Gastroesophageal sphincter (tissue), 4 donors: ENCODE data around the gene PFKM. TPM values are rescaled to one million over a fixed set of nuclear protein-coding genes. Genes with fewer than 3 reads are reported as not detected.

Experiments
- ATAC-seq: fragments of 150-250 bp; one replicate; pipeline ENCODE4 v1.9.1; 2016; ENCODE audit warnings: mild to moderate bottlenecking, moderate library complexity
- H3K27ac ChIP-seq, 4 donors: fragments of 200-600 bp; sonication (generic) in 3 of 4; 1 replicate in 3 of 4; 2 replicates in 1 of 4; pipeline ENCODE4 v1.5.1; 2016 to 2019
- H3K27me3 ChIP-seq: fragments of 200-600 bp; sonication (generic); one replicate; pipeline ENCODE4 v1.5.1; 2019
- H3K36me3 ChIP-seq, 2 donors: fragments of 200-600 bp; sonication (generic); one replicate each; pipeline ENCODE4 v1.5.1; 2019; ENCODE audit warnings: control low read depth in 1 of 2
- H3K4me1 ChIP-seq, 3 donors: fragments of 200-600 bp; sonication (generic); 1 replicate in 2 of 3; 2 replicates in 1 of 3; pipeline ENCODE4 v1.5.1; 2016 to 2019; ENCODE audit warnings: control low read depth in 2 of 3
- H3K4me3 ChIP-seq, 2 donors: fragments of 200-600 bp; sonication (generic); one replicate each; pipeline ENCODE4 v1.5.1; 2019; ENCODE audit warnings: mild to moderate bottlenecking in 1 of 2, moderate library complexity in 1 of 2
- H3K9me3 ChIP-seq, 3 donors: fragments of 200-600 bp; sonication (generic); one replicate each; pipeline ENCODE4 v1.5.1; 2017 to 2019; ENCODE audit warnings: control low read depth in 2 of 3
- CTCF ChIP-seq, 4 experiments: fragments of 200-600 bp in 2 of 4; fragments of 450-650 bp in 2 of 4; sonication (generic) in 1 of 4; IDR thresholded peaks; one replicate each; pipeline ENCODE4 v1.5.1; 2017 to 2019; ENCODE audit warnings: antibody characterized with exemption in 4 of 4, mild to moderate bottlenecking in 2 of 4, moderate library complexity in 2 of 4
- EP300 ChIP-seq: sonication (generic); formaldehyde crosslinking; IDR thresholded peaks from one replicate; pipeline ENCODE4 v1.6.1; 2017; ENCODE audit warnings: antibody characterized with exemption, mild to moderate bottlenecking
- POLR2A ChIP-seq, 2 donors: fragments of 450-650 bp; IDR thresholded peaks; one replicate each; pipeline ENCODE4 v1.6.1; 2017; ENCODE audit warnings: antibody characterized with exemption in 2 of 2, mild to moderate bottlenecking in 2 of 2, moderate library complexity in 1 of 2
- POLR2AphosphoS5 ChIP-seq: sonication (generic); formaldehyde crosslinking; IDR thresholded peaks from one replicate; pipeline ENCODE4 v1.6.1; 2017; ENCODE audit warnings: antibody characterized with exemption
- WGBS, 2 donors: methylation state at CpG; one replicate each; pipeline ENCODE4 v1.1.5; 2018; ENCODE audit warnings: low coverage in 1 of 2; 5-methylcytosine and 5-hydroxymethylcytosine counted together
- total RNA-seq, 4 donors: library from RNA; depleted of rRNA; stranded (reverse); fragments of >200 nt; gene quantifications; one replicate each; pipeline ENCODE4 v1.1.0, GENCODE V29; 2016

The PFKM gene
- total RNA-seq, 4 donors from 2014 or later: 64.5 to 105 (median 71.0) TPM

GRCh38 chr12:48105321-48105866 is 13.8 kb upstream of the PFKM start:
- Histone ChIP-seq H3K36me3 (no peaks in the 10 kb centered on the region), H3K27me3 (no peaks in the 10 kb centered on the region), H3K4me3 (peak overlapping the region; percentile 74 to 75), H3K4me1 (peaks cover 0 to 38% (median 5%) of the 10 kb centered on the region in 3 donors), H3K9me3 (no peaks in the 10 kb centered on the region), H3K27ac (peak overlapping the region; percentile 47 to 93 (median 91))
- no peak for ATAC-seq
- WGBS, 2 donors: 0 to 1% methylated on average over 5 to 22 of the region's 30 CpGs
- TF ChIP-seq EP300: no peak
- TF ChIP-seq POLR2AphosphoS5: no peak
- TF ChIP-seq POLR2A (IDR thresholded peaks at IDR 0.05): no peak
- TF ChIP-seq CTCF (IDR thresholded peaks at IDR 0.05): no peak

GRCh38 chr12:48105867-48106680 is 13.1 kb upstream of the PFKM start, which contains the start of gene SENP1:
SENP1 (minus strand) TSS chr12:48106079; CDS start chr12:48101472, 4,607 bp downstream.
- peak within 1 kb of the TSS; percentile 74 to 75 for H3K4me3 ChIP-seq
- H3K9me3 ChIP-seq: no peaks in the 10 kb centered on the region
- WGBS, 2 donors: 0% methylated on average over 15 to 36 of the region's 53 CpGs
- no peaks in the 10 kb centered on the region for H3K36me3 ChIP-seq
- TF ChIP-seq POLR2AphosphoS5 (peak; percentile 64), CTCF (IDR thresholded peaks at IDR 0.05) (peak in 3 of 4 experiments; percentile 40 to 68 (median 43)), POLR2A (IDR thresholded peaks at IDR 0.05) (peak; percentile 13 to 20), EP300 (no peak)
- H3K27me3 ChIP-seq: no peaks in the 10 kb centered on the region
- H3K4me1 ChIP-seq: peaks cover 0 to 38% (median 5%) of the 10 kb centered on the region in 3 donors
- peak within 1 kb of the TSS; percentile 47 to 93 (median 91) for H3K27ac ChIP-seq
- peak; percentile 97 for ATAC-seq

GRCh38 chr12:48106681-48107613 is 12.2 kb upstream of the PFKM start:
- 56 to 58% methylated on average over 4 to 5 of the region's 5 CpGs for whole genome bisulfite sequencing, 2 donors
- Histone ChIP-seq H3K4me3 (peak overlapping the region; percentile 74 to 75), H3K4me1 (peaks cover 0 to 38% (median 5%) of the 10 kb centered on the region in 3 donors), H3K9me3 (no peaks in the 10 kb centered on the region), H3K27ac (peak overlapping the region; percentile 47 to 93 (median 91)), H3K36me3 (no peaks in the 10 kb centered on the region), H3K27me3 (no peaks in the 10 kb centered on the region)
- TF ChIP-seq CTCF (IDR thresholded peaks at IDR 0.05) (no peak), POLR2A (IDR thresholded peaks at IDR 0.05) (no peak)
- no peak for ATAC-seq

GRCh38 chr12:48109424-48109823 is 9.7 kb upstream of the PFKM start:
- Histone ChIP-seq H3K36me3 (no peaks in the 10 kb centered on the region), H3K27ac (no peak overlapping the region), H3K4me3 (no peak overlapping the region), H3K27me3 (no peaks in the 10 kb centered on the region), H3K9me3 (no peaks in the 10 kb centered on the region), H3K4me1 (peaks cover 0 to 18% (median 5%) of the 10 kb centered on the region in 3 donors)
- TF ChIP-seq EP300: no peak
- no peak for TF ChIP-seq POLR2A (IDR thresholded peaks at IDR 0.05)
- TF ChIP-seq CTCF (IDR thresholded peaks at IDR 0.05): no peak
- no peak for TF ChIP-seq POLR2AphosphoS5
- no peak for ATAC-seq
